GM12891 (cell line): Measurements from ENCODE around the gene MGMT.

Experiments used
- PAX5 ChIP-seq: IDR thresholded peaks from 2 replicates; pipeline ENCODE4 v1.6.1; 2011; ENCODE audit warnings: low read length, moderate library complexity, mild to moderate bottlenecking; ENCODE audit not compliant: insufficient read depth, severe bottlenecking
- POLR2A ChIP-seq: IDR thresholded peaks from 2 replicates; pipeline ENCODE4 v1.6.1; 2011; ENCODE audit warnings: low read depth, low read length, control low read depth
- POLR2AphosphoS5 ChIP-seq: IDR thresholded peaks from 2 replicates; pipeline ENCODE4 v1.6.1; 2011; ENCODE audit warnings: low read depth, low read length, control low read depth
- SPI1 ChIP-seq: IDR thresholded peaks from 2 replicates; pipeline ENCODE4 v1.6.1; 2011; ENCODE audit warnings: low read depth, low read length, control low read depth
- TAF1 ChIP-seq: IDR thresholded peaks from 2 replicates; pipeline ENCODE4 v1.6.1; 2011; ENCODE audit warnings: low read depth, low read length, control low read depth

DNA sequence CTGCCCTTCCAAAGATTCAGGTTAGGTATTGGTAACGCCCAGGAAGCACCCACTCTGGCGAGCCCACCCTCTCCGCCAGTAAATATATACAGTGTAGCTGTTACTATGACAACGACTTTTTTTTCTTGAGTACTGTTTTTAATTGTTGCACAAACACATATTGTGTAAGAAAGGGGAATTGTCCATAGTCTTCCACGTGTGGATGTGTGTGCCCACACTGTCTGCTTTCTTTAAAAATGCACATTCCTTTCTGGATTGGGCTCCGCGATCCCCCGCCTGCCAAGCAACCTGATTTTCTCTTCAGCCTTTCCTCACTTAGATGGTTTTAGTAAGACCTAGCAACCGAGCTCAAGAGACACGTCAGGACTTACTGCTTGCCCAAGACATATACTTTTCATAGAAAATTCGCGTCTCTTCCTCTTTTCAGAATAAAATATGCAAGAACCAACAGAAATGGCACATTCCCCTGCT is 249.2 kb downstream of the MGMT start:
- TF ChIP-seq POLR2AphosphoS5 (no peak), POLR2A (no peak), SPI1 (no peak), TAF1 (no peak), PAX5 (no peak)
